ENCODE measurements around the gene SCARF1.

Gene SCARF1

DNA sequence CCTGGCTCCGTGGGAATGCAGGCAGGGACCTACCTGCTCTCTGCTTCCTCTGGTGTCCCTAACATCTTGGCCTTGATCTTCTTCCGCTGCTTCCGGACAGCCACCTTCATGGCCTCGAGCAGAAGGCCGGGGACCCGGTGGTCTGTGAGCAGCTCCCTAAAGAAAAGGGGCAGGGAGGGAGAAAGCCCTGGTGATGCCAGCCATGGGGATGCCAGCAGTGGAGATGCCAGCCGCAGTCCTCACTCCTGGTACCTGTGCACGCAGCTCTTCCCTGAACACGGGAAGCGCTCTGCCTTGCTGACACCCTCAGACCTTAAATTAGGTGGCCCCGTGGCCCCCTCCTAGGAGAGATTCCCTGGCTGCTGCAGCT is 2.3 kb upstream of the SCARF1 start:
- in situ Hi-C loops (cut with HindIII; ENCODE audit: low sequenced_read_pairs): no loop called here
- H3K4me3 ChIP-seq (ENCODE audit: low read depth, low read length): no peak overlapping the region
- DNase-seq (ENCODE audit: low read depth): no peak
- TF ChIP-seq, protein P1, sequence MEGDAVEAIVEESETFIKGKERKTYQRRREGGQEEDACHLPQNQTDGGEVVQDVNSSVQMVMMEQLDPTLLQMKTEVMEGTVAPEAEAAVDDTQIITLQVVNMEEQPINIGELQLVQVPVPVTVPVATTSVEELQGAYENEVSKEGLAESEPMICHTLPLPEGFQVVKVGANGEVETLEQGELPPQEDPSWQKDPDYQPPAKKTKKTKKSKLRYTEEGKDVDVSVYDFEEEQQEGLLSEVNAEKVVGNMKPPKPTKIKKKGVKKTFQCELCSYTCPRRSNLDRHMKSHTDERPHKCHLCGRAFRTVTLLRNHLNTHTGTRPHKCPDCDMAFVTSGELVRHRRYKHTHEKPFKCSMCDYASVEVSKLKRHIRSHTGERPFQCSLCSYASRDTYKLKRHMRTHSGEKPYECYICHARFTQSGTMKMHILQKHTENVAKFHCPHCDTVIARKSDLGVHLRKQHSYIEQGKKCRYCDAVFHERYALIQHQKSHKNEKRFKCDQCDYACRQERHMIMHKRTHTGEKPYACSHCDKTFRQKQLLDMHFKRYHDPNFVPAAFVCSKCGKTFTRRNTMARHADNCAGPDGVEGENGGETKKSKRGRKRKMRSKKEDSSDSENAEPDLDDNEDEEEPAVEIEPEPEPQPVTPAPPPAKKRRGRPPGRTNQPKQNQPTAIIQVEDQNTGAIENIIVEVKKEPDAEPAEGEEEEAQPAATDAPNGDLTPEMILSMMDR (IDR thresholded peaks at IDR 0.05; ENCODE audit: low read depth, low read length, missing control alignments): no peak

DNA sequence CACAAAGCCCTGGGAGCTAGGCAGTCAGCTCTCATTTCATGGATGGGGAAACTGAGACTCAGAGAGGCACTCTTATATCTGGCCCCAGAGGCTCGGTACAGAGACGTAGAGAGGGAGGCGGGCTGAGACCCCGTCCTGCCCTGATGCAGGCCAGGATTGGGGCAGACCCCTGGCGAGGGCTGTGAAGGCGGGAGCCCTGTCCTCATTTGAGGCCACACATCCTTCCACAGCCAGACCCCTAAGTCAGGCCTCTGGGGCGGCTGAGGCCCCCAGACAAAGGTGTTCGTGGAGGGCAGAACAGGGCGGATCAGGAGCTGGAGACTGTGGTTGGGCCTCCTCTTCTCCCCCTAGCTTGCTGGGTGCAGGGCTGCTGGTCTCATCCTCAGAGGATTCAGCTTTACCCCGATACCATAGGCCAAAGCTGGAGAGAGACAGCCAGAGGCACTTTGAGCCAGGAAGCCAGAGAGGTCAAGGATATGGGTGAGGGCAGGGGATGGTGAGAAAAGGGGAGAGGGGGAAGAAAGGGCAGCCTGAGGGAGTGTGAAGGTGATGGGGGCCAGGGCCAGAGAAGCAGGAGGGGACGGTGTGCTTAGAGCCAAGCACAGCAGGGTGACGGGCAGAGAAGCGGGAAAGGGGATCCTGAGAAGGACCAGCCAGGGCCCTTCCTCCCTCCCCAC is 805 bp upstream of the SCARF1 start:
- TF ChIP-seq, protein P1 (IDR thresholded peaks at IDR 0.05; ENCODE audit: low read depth, low read length, missing control alignments): no peak
- DNase-seq (ENCODE audit: low read depth): no peak
- H3K4me3 ChIP-seq (ENCODE audit: low read depth, low read length): no peak overlapping the region
- in situ Hi-C loops (cut with HindIII; ENCODE audit: low sequenced_read_pairs): no loop called here

DNA sequence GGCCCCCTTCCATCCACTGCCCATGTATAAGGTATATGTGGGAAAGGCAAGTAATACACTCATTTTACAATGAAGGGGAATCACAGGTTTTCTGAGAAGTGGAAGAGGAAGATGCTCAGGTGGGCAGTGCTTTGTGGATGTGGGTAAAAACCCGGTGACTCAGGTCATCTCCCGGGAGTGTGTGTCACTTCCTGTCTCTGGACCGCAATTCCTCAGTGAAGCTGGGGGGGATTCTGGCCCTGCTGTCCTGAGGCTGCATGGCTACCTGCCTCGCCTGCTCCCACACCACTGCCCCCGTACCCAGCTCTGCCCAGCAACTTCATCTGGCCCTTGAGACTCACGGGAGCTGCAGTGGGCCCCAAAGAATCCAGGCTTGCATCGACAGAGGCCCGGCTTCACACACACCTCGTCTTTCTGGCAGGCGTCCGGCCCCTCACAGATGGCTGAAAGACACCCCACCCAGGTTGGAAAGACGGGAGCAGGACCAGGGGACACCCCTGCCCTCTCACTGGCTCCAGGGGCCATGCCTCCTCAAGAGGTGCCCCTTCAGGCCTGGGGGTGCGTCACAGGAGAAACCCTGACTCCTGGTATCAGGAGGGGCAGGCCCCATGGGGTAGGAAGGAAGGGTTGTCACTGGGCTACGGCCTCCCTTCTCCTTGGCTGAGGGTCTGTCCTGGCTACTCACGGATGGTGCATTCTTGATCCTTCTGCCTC is 882 bp downstream of the SCARF1 start:
- no peak overlapping the region for H3K4me3 ChIP-seq (ENCODE audit: low read depth, low read length)
- TF ChIP-seq, protein P1 (IDR thresholded peaks at IDR 0.05; ENCODE audit: low read depth, low read length, missing control alignments): no peak
- in situ Hi-C loops (cut with HindIII; ENCODE audit: low sequenced_read_pairs): no loop called here
- DNase-seq (ENCODE audit: low read depth): no peak

DNA sequence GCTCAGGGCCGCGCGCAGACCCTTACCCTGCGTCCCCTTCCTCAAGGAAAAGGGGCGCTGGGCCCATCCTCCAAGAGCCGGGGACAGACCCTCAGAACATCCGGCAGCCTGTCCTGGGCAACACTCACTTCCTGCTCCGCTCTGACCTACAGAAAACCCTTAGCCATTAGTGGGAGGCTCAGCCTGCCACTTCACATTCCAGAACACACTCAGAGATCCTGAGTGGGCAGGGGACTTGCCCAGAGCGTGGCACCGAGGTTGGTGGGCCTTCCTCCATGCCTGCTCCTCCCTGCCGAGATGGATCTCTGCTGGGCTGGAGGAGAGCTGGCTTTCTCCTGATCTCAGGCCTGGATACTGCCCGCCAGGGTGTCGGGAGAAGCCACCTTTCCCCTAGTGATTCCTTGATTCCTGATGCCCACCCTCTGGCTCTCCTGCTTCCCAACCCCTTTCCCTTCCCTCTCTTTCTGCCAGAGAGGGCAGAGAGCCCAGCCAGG is 1.5 kb downstream of the SCARF1 start:
- H3K4me3 ChIP-seq (ENCODE audit: low read depth, low read length): no peak overlapping the region
- in situ Hi-C loops (cut with HindIII; ENCODE audit: low sequenced_read_pairs): no loop called here
- TF ChIP-seq, protein P1 (IDR thresholded peaks at IDR 0.05; ENCODE audit: low read depth, low read length, missing control alignments): no peak
- no peak for DNase-seq (ENCODE audit: low read depth)

DNA sequence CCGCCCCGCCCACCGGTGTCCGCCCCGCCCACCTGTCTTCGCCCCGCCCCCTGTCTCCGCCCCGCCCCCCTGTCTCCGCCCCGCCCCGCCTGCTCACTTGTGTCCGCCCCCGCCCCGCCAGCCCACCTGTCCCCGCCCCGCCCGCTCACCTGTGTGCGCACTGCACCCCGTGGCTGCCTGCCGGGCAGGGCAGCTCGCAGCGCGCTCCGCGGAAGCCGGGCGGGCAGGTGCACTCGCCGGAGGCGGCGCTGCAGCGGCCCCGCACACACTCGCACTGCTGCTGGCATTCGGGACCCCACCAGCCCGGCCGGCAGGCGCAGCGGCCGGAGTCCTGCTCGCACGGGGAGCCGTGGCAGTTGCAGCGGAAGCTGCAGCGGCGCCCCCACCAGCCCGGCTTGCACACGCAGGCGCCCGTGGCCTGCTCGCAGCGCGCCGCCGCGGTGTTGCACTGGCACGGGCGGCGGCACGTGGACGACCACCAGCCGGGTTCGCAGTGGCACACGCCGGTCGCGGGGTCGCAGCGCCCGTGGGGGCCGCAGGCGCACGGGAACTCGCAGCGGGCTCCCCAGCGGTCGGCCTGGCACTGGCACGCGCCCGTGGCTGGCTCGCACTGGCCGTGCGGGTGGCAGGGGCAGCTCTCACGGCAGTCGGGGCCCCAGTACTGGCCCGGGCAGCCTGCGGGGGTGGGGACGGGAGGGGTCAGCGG is 2.1 kb downstream of the SCARF1 start:
- H3K4me3 ChIP-seq (ENCODE audit: low read depth, low read length): peak overlapping the region; percentile 23
- TF ChIP-seq, protein P1 (IDR thresholded peaks at IDR 0.05; ENCODE audit: low read depth, low read length, missing control alignments): peak; percentile 12
- DNase-seq (ENCODE audit: low read depth): no peak
- in situ Hi-C loops (cut with HindIII; ENCODE audit: low sequenced_read_pairs): no loop called here

DNA sequence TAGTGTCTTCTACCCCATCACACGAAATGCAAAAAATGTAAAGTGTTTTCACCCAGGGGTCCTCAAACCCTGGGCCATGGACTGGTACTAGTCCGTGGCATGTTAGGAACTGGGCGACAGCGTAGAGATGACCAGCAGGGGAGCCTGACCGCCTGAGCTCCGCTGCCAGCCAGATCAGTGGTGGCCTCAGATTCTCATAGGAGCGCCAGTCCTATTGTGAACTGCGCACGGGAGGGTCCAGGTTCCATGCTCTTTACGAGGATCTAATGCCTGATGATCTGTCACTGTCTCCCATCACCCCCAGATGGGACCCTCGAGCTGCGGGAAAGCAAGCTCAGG is 4.5 kb downstream of the SCARF1 start:
- H3K4me3 ChIP-seq (ENCODE audit: low read depth, low read length): no peak overlapping the region
- DNase-seq (ENCODE audit: low read depth): no peak
- TF ChIP-seq, protein P1 (IDR thresholded peaks at IDR 0.05; ENCODE audit: low read depth, low read length, missing control alignments): no peak
- in situ Hi-C loops (cut with HindIII; ENCODE audit: low sequenced_read_pairs): no loop called here
